Measurements from ENCODE around the gene MAPK8IP3. TPM values are rescaled to one million over a fixed set of nuclear protein-coding genes. Genes with fewer than 3 reads are reported as not detected.

Gene MAPK8IP3
- total RNA-seq, 1 experiment from 2014 or later: 41.1 TPM

GRCh38 chr16:1657841-1658240 lies 48.2 kb upstream of the MAPK8IP3 start:
- Histone ChIP-seq H3K4me2 (ENCODE audit: low read length) (no peak overlapping the region), H2AFZ (ENCODE audit: low read length) (no peak overlapping the region), H3K9me2 (replicated peaks; ENCODE audit: low read length) (no peaks in the 10 kb centered on the region), H4K20me1 (ENCODE audit: low read length) (no peaks in the 10 kb centered on the region), H3K4me1 (ENCODE audit: insufficient read depth, low read length) (no peaks in the 10 kb centered on the region), H3F3A (ENCODE audit: low read length, unreplicated experiment) (no peaks in the 10 kb centered on the region), H3K27me3 (ENCODE audit: low read length) (no peaks in the 10 kb centered on the region), H3K36me3 (ENCODE audit: low read depth, low read length) (peaks cover 5% of the 10 kb centered on the region; the same call in 1 of the 2 replicates), H3K79me2 (ENCODE audit: low read length) (no peaks in the 10 kb centered on the region), H3K9me3 (ENCODE audit: low read length) (no peaks in the 10 kb centered on the region), H3K27ac (ENCODE audit: low read length) (no peak overlapping the region), H3K9ac (ENCODE audit: low read length) (no peak overlapping the region), H3K4me3 (ENCODE audit: low read length) (no peak overlapping the region)
- no peak for TF ChIP-seq EZH2phosphoT487 (IDR thresholded peaks at IDR 0.05; ENCODE audit: borderline replicate concordance, low read length)
- TF ChIP-seq EZH2 (IDR thresholded peaks at IDR 0.05; ENCODE audit: low read length, unreplicated experiment): no peak
- no peak for TF ChIP-seq CTCF (conservative IDR thresholded peaks at IDR 0.05; ENCODE audit: low read depth, low read length)
- POLR2A ChIA-PET (ENCODE audit: unreplicated experiment): no interaction called here
- no peak for DNase-seq
- no TSS peak for BruUV-seq (replicated peaks)
- ATAC-seq: no peak
- CTCF ChIA-PET: no interaction called here
- intact Hi-C loops (cut with micrococcal nuclease): no loop called here

GRCh38 chr16:1659031-1659430 lies 47.0 kb upstream of the MAPK8IP3 start:
- POLR2A ChIA-PET (ENCODE audit: unreplicated experiment): no interaction called here
- CTCF ChIA-PET: no interaction called here
- Histone ChIP-seq H3K4me1 (ENCODE audit: insufficient read depth, low read length) (no peaks in the 10 kb centered on the region), H3K27ac (ENCODE audit: low read length) (no peak overlapping the region), H3K36me3 (ENCODE audit: low read depth, low read length) (peaks cover 11% of the 10 kb centered on the region; the same call in 1 of the 2 replicates), H3K79me2 (ENCODE audit: low read length) (no peaks in the 10 kb centered on the region), H2AFZ (ENCODE audit: low read length) (no peak overlapping the region), H3K9me2 (replicated peaks; ENCODE audit: low read length) (no peaks in the 10 kb centered on the region), H3K9ac (ENCODE audit: low read length) (no peak overlapping the region), H3K4me3 (ENCODE audit: low read length) (no peak overlapping the region), H3F3A (ENCODE audit: low read length, unreplicated experiment) (no peaks in the 10 kb centered on the region), H3K4me2 (ENCODE audit: low read length) (no peak overlapping the region), H4K20me1 (ENCODE audit: low read length) (no peaks in the 10 kb centered on the region), H3K27me3 (ENCODE audit: low read length) (no peaks in the 10 kb centered on the region), H3K9me3 (ENCODE audit: low read length) (no peaks in the 10 kb centered on the region)
- no peak for DNase-seq
- ATAC-seq: peak; percentile 45; the same call in 1 of the 2 replicates
- BruUV-seq (replicated peaks): no TSS peak
- intact Hi-C loops (cut with micrococcal nuclease): no loop called here
- no peak for TF ChIP-seq EZH2phosphoT487 (IDR thresholded peaks at IDR 0.05; ENCODE audit: borderline replicate concordance, low read length)
- TF ChIP-seq EZH2 (IDR thresholded peaks at IDR 0.05; ENCODE audit: low read length, unreplicated experiment): no peak
- no peak for TF ChIP-seq CTCF (conservative IDR thresholded peaks at IDR 0.05; ENCODE audit: low read depth, low read length)

DNA sequence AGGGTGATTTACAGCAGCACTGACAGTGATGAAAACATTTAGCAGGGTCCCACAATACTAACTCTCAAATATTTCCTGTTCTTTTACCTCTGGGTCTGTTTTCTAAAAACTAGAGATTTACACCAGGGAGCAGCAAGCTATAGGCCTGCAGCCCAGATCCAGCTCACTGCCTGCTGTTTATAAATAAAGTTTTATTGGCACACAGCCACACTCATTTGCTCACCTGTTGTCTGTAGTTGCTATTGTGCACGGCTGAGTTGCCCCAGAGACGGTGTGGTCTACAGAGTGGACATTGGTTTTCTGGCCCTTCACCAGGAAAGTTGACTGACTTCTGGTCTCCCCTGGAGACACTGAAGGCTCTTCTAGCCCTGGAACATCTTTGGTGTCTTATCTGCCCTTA lies 44.2 kb upstream of the MAPK8IP3 start:
- ChIA-PET POLR2A (ENCODE audit: unreplicated experiment) (no interaction called here), CTCF (no interaction called here)
- Histone ChIP-seq H3K4me2 (ENCODE audit: low read length) (no peak overlapping the region), H3K9me3 (ENCODE audit: low read length) (no peaks in the 10 kb centered on the region), H3K9ac (ENCODE audit: low read length) (no peak overlapping the region), H3K27me3 (ENCODE audit: low read length) (no peaks in the 10 kb centered on the region), H3K4me1 (ENCODE audit: insufficient read depth, low read length) (no peaks in the 10 kb centered on the region), H3K79me2 (ENCODE audit: low read length) (no peaks in the 10 kb centered on the region), H2AFZ (ENCODE audit: low read length) (no peak overlapping the region), H3K9me2 (replicated peaks; ENCODE audit: low read length) (no peaks in the 10 kb centered on the region), H3K4me3 (ENCODE audit: low read length) (no peak overlapping the region), H4K20me1 (ENCODE audit: low read length) (no peaks in the 10 kb centered on the region), H3K27ac (ENCODE audit: low read length) (no peak overlapping the region), H3F3A (ENCODE audit: low read length, unreplicated experiment) (no peaks in the 10 kb centered on the region), H3K36me3 (ENCODE audit: low read depth, low read length) (peaks cover 11% of the 10 kb centered on the region)
- TF ChIP-seq CTCF (conservative IDR thresholded peaks at IDR 0.05; ENCODE audit: low read depth, low read length) (no peak), EZH2phosphoT487 (IDR thresholded peaks at IDR 0.05; ENCODE audit: borderline replicate concordance, low read length) (no peak)
- intact Hi-C loops (cut with micrococcal nuclease): no loop called here
- DNase-seq (no peak), ATAC-seq (no peak)
- no TSS peak for BruUV-seq (replicated peaks)
